Esophagus muscularis mucosa (tissue), 3 donors: ENCODE measurements around the gene FBXO48.
A peak's percentile ranks its signal among the peaks of the same experiment; 100 is the strongest.

ENCODE experiments used
- POLR2A ChIP-seq: fragments of 450-650 bp; IDR thresholded peaks from one replicate; pipeline ENCODE4 v1.6.1; 2017; ENCODE audit warnings: antibody characterized with exemption, moderate library complexity, mild to moderate bottlenecking, low read depth
- TF ChIP-seq, protein P1 (sequence below), 3 experiments: fragments of 200-600 bp in 2 of 3; fragments of 450-650 bp in 1 of 3; sonication (generic) in 2 of 3; IDR thresholded peaks; one replicate each; pipeline ENCODE4 v1.5.1; 2017 to 2019; ENCODE audit warnings: antibody characterized with exemption in 3 of 3, mild to moderate bottlenecking in 2 of 3, moderate library complexity in 1 of 3

DNA sequence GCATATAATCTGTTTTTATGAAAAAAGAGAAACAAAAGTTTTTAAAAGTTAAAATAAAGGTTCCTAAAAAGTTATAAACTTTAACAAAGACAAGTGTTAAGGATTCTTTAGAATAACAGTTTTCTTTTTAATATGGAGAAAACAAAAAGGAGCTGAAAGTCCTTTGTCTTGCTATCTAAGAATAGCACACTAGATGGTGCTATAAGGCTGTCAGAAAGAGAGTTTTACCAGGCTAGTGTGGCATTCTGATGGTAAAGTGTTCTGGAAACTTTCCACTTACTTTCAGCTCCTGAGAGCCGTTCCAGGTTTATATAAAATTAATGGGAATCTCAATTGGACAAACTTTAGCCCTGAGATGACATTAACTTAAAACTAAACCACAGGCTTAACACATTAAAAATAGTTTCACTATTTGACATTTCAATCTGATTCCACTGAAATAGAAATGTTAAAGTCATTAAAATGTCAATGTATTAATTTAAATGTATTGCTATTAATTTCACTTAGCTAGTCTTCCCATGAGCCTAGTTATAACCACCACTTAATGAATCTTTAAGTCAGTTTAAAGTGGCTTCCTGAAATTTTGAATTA, 3.7 kb downstream of the FBXO48 start:
- TF ChIP-seq, protein P1, sequence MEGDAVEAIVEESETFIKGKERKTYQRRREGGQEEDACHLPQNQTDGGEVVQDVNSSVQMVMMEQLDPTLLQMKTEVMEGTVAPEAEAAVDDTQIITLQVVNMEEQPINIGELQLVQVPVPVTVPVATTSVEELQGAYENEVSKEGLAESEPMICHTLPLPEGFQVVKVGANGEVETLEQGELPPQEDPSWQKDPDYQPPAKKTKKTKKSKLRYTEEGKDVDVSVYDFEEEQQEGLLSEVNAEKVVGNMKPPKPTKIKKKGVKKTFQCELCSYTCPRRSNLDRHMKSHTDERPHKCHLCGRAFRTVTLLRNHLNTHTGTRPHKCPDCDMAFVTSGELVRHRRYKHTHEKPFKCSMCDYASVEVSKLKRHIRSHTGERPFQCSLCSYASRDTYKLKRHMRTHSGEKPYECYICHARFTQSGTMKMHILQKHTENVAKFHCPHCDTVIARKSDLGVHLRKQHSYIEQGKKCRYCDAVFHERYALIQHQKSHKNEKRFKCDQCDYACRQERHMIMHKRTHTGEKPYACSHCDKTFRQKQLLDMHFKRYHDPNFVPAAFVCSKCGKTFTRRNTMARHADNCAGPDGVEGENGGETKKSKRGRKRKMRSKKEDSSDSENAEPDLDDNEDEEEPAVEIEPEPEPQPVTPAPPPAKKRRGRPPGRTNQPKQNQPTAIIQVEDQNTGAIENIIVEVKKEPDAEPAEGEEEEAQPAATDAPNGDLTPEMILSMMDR (IDR thresholded peaks at IDR 0.05), result peak; percentile 67 to 83 (median 74)
- TF ChIP-seq POLR2A, result no peak
